A673 (cell line): ENCODE results near the gene ACSL3.
A peak's percentile ranks its signal among the peaks of the same experiment; 100 is the strongest.

Experiments
- EZH2 ChIP-seq: fragments of 200-600 bp; sonication (generic); IDR thresholded peaks from 2 replicates; pipeline ENCODE4 v1.6.1; 2017; ENCODE audit warnings: borderline replicate concordance, low read depth, mild to moderate bottlenecking, mixed read lengths, antibody characterized with exemption, low read length; ENCODE audit not compliant: poor library complexity, severe bottlenecking
- TF ChIP-seq, protein P1 (sequence below): fragments of 300-800, 200-600 bp; sonication (generic); conservative IDR thresholded peaks from 2 replicates; pipeline ENCODE4 v1.5.1; 2017; ENCODE audit warnings: low read depth, mild to moderate bottlenecking, antibody characterized with exemption, low read length, moderate library complexity, mixed read lengths

DNA sequence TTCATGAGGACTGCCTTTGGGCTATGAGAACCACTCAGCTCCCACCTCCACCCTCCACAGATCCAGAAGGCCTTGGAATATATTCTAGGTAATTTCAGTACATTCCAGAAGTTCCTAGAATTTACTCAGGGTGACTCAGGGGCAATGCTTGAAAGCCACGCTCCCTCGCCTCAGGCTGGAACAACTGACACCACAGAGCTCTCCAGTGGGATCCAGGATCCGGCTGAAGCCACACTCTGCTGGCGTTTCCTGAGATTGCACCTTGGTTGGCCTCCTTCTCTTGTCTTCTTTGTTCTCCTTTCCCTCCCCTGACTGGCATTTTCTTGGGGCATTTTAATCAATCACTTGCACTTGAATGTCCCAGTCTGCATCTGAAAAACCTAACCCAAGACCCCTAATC is 98.5 kb downstream of the ACSL3 start:
- TF ChIP-seq, protein P1, sequence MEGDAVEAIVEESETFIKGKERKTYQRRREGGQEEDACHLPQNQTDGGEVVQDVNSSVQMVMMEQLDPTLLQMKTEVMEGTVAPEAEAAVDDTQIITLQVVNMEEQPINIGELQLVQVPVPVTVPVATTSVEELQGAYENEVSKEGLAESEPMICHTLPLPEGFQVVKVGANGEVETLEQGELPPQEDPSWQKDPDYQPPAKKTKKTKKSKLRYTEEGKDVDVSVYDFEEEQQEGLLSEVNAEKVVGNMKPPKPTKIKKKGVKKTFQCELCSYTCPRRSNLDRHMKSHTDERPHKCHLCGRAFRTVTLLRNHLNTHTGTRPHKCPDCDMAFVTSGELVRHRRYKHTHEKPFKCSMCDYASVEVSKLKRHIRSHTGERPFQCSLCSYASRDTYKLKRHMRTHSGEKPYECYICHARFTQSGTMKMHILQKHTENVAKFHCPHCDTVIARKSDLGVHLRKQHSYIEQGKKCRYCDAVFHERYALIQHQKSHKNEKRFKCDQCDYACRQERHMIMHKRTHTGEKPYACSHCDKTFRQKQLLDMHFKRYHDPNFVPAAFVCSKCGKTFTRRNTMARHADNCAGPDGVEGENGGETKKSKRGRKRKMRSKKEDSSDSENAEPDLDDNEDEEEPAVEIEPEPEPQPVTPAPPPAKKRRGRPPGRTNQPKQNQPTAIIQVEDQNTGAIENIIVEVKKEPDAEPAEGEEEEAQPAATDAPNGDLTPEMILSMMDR = 0 out of 2 replicates have a peak, but pooled peaks have one; percentile 12
- no peak for TF ChIP-seq EZH2
